Lung (tissue), 12 donors: Measurements from ENCODE around the gene CHD9NB. TPM values are rescaled to one million over a fixed set of nuclear protein-coding genes. Genes with fewer than 3 reads are reported as not detected.

ENCODE experiments used
- ATAC-seq: fragments of 200-7000 bp; cut with Tn5 transposase; one replicate; pipeline ENCODE4 v1.9.1; 2020; ENCODE audit warnings: moderate number of reproducible peaks; ENCODE audit not compliant: insufficient read depth, low FRiP score
- DNase-seq, 3 donors: peaks; one replicate each; pipeline ENCODE4 v3.0.0-alpha.2; 2013 to 2017
- H3K27ac ChIP-seq, 2 donors: one replicate each; pipeline ENCODE4 v1.5.1; 2013; ENCODE audit warnings: mild to moderate bottlenecking in 2 of 2, moderate library complexity in 2 of 2, control low read depth in 1 of 2, inconsistent platforms in 1 of 2, low read depth in 1 of 2, low read length in 1 of 2
- H3K27me3 ChIP-seq, 3 donors: one replicate each; pipeline ENCODE4 v1.5.1; 2013; ENCODE audit warnings: low read length in 2 of 3; ENCODE audit not compliant: control insufficient read depth in 3 of 3, insufficient read depth in 3 of 3
- H3K36me3 ChIP-seq, 4 donors: one replicate each; pipeline ENCODE4 v1.5.1; 2013; ENCODE audit warnings: low read length in 4 of 4, mild to moderate bottlenecking in 1 of 4, moderate library complexity in 1 of 4; ENCODE audit not compliant: control insufficient read depth in 4 of 4, insufficient read depth in 4 of 4
- H3K4me1 ChIP-seq, 5 donors: one replicate each; pipeline ENCODE4 v1.5.1; 2013; ENCODE audit warnings: low read length in 5 of 5, mild to moderate bottlenecking in 2 of 5, moderate library complexity in 1 of 5; ENCODE audit not compliant: control insufficient read depth in 5 of 5, insufficient read depth in 5 of 5
- H3K4me3 ChIP-seq: one replicate; pipeline ENCODE4 v1.5.1; 2013; ENCODE audit warnings: mild to moderate bottlenecking, control low read depth, moderate library complexity
- H3K9ac ChIP-seq, 2 donors: one replicate each; pipeline ENCODE4 v1.5.1; 2013; ENCODE audit warnings: low read length in 2 of 2, control low read depth in 1 of 2; ENCODE audit not compliant: insufficient read depth in 1 of 2
- H3K9me3 ChIP-seq, 4 donors: one replicate each; pipeline ENCODE4 v1.5.1; 2013; ENCODE audit warnings: low read length in 3 of 4, mild to moderate bottlenecking in 1 of 4, moderate library complexity in 1 of 4; ENCODE audit not compliant: control insufficient read depth in 4 of 4, insufficient read depth in 3 of 4
- WGBS, 2 donors: extraction: QIAGEN DNeasy Blood & Tissue Kit; methylation state at CpG; one replicate each; pipeline ENCODE4 v1.1.7; 2013; 5-methylcytosine and 5-hydroxymethylcytosine counted together
- polyA plus RNA-seq, 2 donors: library from polyadenylated mRNA; stranded (reverse); fragments of 200-250 nt; gene quantifications; one replicate each; pipeline ENCODE4 v1.2.1, GENCODE V29; 2013
- total RNA-seq, 2 donors: library from RNA; depleted of rRNA in 1 of 2; stranded (reverse); fragments of >200 nt in 1 of 2; gene quantifications; one replicate each; pipeline ENCODE4 v1.2.1, GENCODE V29; 2014 to 2021
- TF ChIP-seq, protein P1 (sequence below): IDR thresholded peaks from 2 replicates; pipeline ENCODE4 v1.5.1; 2012; ENCODE audit warnings: mild to moderate bottlenecking; ENCODE audit errors: control extremely low read depth, extremely low read depth
- donor health status: control.
- donor health status: control.
- donor health status: Bipolar disorder and iron deficiency.
- donor health status: healthy.
- donor health status: DM: yes; HTN: yes; CAD: no.

CHD9NB gene
- total and polyA plus RNA-seq, 4 donors, result 19.8 to 34.8 (median 29.9) TPM

DNA sequence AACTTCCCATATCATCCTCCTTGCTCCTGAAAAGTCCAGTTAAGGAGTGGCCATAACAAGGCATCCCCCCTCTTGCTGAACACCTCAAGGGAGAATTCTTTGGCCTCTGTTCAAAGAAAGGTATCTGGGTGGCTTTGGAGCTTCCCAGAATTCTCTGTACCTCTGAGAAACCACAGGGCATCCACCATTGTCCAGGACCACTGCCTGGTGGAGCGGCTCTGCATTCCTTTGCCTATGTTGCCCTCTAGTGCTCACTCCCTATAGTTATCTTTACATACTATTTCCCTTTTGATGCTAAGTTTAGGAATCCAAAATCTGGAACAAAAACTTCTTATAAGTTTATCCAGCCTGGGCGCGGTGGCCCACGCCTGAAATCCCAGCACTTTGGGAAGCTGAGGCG lies 30.3 kb downstream of the CHD9NB start:
- Histone ChIP-seq H3K9me3 (no peaks in the 10 kb centered on the region), H3K36me3 (no peaks in the 10 kb centered on the region), H3K9ac (no peak overlapping the region), H3K4me1 (no peaks in the 10 kb centered on the region), H3K4me3 (no peak overlapping the region), H3K27me3 (no peaks in the 10 kb centered on the region), H3K27ac (no peak overlapping the region)
- WGBS, 2 donors, result 5 to 8% methylated on average over 5 of the region's 5 CpGs
- ATAC-seq (peak; percentile 75), DNase-seq (peak; percentile 64 to 77 (median 71))
- TF ChIP-seq, protein P1, sequence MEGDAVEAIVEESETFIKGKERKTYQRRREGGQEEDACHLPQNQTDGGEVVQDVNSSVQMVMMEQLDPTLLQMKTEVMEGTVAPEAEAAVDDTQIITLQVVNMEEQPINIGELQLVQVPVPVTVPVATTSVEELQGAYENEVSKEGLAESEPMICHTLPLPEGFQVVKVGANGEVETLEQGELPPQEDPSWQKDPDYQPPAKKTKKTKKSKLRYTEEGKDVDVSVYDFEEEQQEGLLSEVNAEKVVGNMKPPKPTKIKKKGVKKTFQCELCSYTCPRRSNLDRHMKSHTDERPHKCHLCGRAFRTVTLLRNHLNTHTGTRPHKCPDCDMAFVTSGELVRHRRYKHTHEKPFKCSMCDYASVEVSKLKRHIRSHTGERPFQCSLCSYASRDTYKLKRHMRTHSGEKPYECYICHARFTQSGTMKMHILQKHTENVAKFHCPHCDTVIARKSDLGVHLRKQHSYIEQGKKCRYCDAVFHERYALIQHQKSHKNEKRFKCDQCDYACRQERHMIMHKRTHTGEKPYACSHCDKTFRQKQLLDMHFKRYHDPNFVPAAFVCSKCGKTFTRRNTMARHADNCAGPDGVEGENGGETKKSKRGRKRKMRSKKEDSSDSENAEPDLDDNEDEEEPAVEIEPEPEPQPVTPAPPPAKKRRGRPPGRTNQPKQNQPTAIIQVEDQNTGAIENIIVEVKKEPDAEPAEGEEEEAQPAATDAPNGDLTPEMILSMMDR, result peak; percentile 25

DNA sequence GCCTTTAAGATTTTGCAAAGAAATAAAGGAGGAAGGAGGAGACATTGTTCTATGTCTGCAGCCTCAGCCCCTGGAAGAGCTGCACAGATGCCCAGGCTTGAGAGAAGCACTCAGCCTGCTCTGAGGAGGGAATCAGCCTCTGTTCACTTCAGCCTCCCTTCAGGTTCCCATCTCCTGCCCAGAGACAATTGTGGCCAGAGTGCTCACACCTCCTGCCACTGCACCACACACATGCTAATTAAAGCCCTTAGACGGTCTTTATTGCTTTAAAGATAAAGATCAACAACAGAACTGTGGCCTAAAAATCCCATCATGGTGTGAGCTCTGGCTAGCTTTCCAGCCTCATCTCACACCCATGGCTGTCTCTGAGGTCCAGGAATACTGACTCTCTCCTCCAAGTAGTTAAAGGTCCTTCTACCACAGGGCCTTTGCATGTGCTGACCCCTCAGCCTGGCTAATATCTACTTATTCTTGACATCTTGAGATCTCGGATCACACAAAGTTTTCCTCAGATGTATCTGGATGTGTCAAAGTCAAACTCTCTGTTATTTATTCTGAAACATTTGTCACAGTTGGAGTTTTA lies 33.8 kb downstream of the CHD9NB start:
- H3K9ac ChIP-seq, result no peak overlapping the region
- H3K27me3 ChIP-seq, result no peaks in the 10 kb centered on the region
- 82 to 86% methylated on average over 2 of the region's 2 CpGs for WGBS, 2 donors
- no peaks in the 10 kb centered on the region for H3K9me3 ChIP-seq
- H3K36me3 ChIP-seq, result no peaks in the 10 kb centered on the region
- TF ChIP-seq, protein P1, result no peak
- no peak for DNase-seq
- no peak overlapping the region for H3K4me3 ChIP-seq
- no peaks in the 10 kb centered on the region for H3K4me1 ChIP-seq
- H3K27ac ChIP-seq, result no peak overlapping the region
- ATAC-seq, result no peak

- WGBS, 2 donors, result 61 to 78% methylated on average over 4 of the region's 4 CpGs
- H3K36me3 ChIP-seq, result no peaks in the 10 kb centered on the region
- DNase-seq, result no peak
- H3K9ac ChIP-seq, result no peak overlapping the region
- no peak for ATAC-seq
- H3K9me3 ChIP-seq, result no peaks in the 10 kb centered on the region
- no peak overlapping the region for H3K4me3 ChIP-seq
- no peaks in the 10 kb centered on the region for H3K27me3 ChIP-seq
- no peaks in the 10 kb centered on the region for H3K4me1 ChIP-seq
- H3K27ac ChIP-seq, result no peak overlapping the region
- TF ChIP-seq, protein P1, result no peak
These were observed 38.4 kb downstream of the CHD9NB start for GRCh38 chr16:53014287-53014686.

DNA sequence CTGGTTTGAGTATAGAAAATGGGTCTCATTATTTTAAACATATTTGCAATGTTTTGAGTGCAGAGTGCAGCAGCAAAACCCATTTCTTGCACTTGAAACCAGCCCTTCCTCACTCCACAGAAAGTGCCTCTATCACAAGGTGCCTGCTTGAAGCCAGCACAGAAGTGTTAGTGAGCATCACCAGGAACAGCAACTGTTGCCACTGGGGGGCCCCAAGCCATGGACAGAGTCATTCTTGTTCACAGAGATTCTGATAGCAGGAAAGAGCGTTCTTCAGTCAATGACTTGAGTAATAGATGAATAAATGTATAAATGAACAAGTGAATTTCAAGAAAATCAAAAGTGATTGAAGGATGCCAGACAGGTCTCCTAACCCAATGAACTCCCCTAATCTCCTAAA lies 45.6 kb downstream of the CHD9NB start:
- H3K36me3 ChIP-seq, result no peaks in the 10 kb centered on the region
- ATAC-seq, result no peak
- H3K9ac ChIP-seq, result no peak overlapping the region

More for the DNA sequence above, 45.6 kb downstream of the CHD9NB start:
- DNase-seq, result no peak
- H3K4me3 ChIP-seq, result no peak overlapping the region
- H3K27me3 ChIP-seq, result no peaks in the 10 kb centered on the region
- H3K9me3 ChIP-seq, result peaks cover 0 to 2% (median 0%) of the 10 kb centered on the region in 4 donors
- H3K4me1 ChIP-seq, result no peaks in the 10 kb centered on the region
- WGBS, 2 donors, result 90 to 92% methylated on average over 1 of the region's 1 CpG
- TF ChIP-seq, protein P1, result no peak
- no peak overlapping the region for H3K27ac ChIP-seq
